ENCODE results near the gene FYB1. TPM values are rescaled to one million over a fixed set of nuclear protein-coding genes. Genes with fewer than 3 reads are reported as not detected.
A peak's percentile ranks its signal among the peaks of the same experiment; 100 is the strongest.

The FYB1 gene
- total and polyA plus RNA-seq, 2 donors: 2.9 to 10.9 TPM

- Histone ChIP-seq H3K36me3 (ENCODE audit: insufficient read depth) (no peaks in the 10 kb centered on the region), H3K4me3 (ENCODE audit: low read depth, low read length) (peak overlapping the region; percentile 90), H3K27ac (ENCODE audit: low read depth) (peak overlapping the region; percentile 90), H3K4me1 (ENCODE audit: insufficient read depth) (no peaks in the 10 kb centered on the region)
- no peak for DNase-seq (ENCODE audit: extremely low spot score)
- WGBS: 2% methylated on average over 27 of the region's 27 CpGs
These were observed 146.2 kb downstream of the FYB1 start for GRCh38 chr5:39072925-39073766.

DNA sequence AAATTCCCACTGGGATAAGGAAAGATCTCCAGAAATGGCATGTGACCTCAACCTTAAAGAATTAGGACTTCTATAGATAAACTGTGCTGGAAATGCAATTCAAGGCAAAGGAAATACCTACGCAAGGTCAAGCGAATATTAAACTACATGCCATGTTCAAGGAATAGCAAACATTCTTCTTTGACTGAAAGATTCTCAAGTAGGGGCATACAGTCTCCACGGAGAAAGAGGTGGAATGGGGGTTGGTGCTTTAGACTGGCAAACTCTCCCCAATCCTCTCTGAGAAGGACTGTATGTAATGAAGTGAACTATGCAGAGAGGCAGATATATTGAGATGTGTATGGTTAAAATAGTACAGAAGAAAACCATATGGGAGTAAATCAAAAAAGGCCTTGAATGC lies 151.3 kb downstream of the FYB1 start:
- H3K27ac ChIP-seq (ENCODE audit: low read depth): no peak overlapping the region
- no peaks in the 10 kb centered on the region for H3K4me1 ChIP-seq (ENCODE audit: insufficient read depth)
- no peak overlapping the region for H3K4me3 ChIP-seq (ENCODE audit: low read depth, low read length)
- no peaks in the 10 kb centered on the region for H3K36me3 ChIP-seq (ENCODE audit: insufficient read depth)
- DNase-seq (ENCODE audit: extremely low spot score): no peak
- WGBS: 91% methylated on average over 3 of the region's 3 CpGs

- Histone ChIP-seq H3K4me1 (ENCODE audit: insufficient read depth) (no peaks in the 10 kb centered on the region), H3K36me3 (ENCODE audit: insufficient read depth) (no peaks in the 10 kb centered on the region), H3K27ac (ENCODE audit: low read depth) (no peak overlapping the region), H3K4me3 (ENCODE audit: low read depth, low read length) (no peak overlapping the region)
- DNase-seq (ENCODE audit: extremely low spot score): no peak
- 93% methylated on average over 3 of the region's 3 CpGs for WGBS
These were observed 154.9 kb downstream of the FYB1 start for GRCh38 chr5:39064450-39064849.

DNA sequence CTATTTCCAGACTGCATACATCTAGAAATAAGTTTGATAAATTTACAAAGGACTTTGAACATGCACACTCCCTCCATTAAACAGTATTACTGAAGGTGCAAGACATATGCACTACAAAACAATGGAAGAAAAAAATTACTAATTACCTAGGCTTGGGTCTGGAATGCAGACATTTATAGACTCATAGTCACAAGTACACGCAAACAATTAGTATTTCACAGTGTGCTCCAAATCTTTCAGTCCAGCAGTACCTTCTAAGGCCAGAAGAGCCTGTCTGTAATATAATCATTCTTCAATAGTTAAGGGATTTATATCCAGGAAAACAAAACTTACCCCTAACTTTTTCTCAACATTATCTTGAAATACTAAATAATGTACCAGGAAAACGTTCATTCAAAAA lies 156.3 kb downstream of the FYB1 start:
- Histone ChIP-seq H3K4me3 (ENCODE audit: low read depth, low read length) (no peak overlapping the region), H3K27ac (ENCODE audit: low read depth) (no peak overlapping the region), H3K4me1 (ENCODE audit: insufficient read depth) (no peaks in the 10 kb centered on the region), H3K36me3 (ENCODE audit: insufficient read depth) (no peaks in the 10 kb centered on the region)
- WGBS: 57% methylated on average over 2 of the region's 2 CpGs
- DNase-seq (ENCODE audit: extremely low spot score): no peak

- no peaks in the 10 kb centered on the region for H3K4me1 ChIP-seq (ENCODE audit: insufficient read depth)
- no peak overlapping the region for H3K4me3 ChIP-seq (ENCODE audit: low read depth, low read length)
- no peaks in the 10 kb centered on the region for H3K36me3 ChIP-seq (ENCODE audit: insufficient read depth)
- no peak for DNase-seq (ENCODE audit: extremely low spot score)
- H3K27ac ChIP-seq (ENCODE audit: low read depth): no peak overlapping the region
These were observed 156.8 kb downstream of the FYB1 start for GRCh38 chr5:39062530-39062929.

DNA sequence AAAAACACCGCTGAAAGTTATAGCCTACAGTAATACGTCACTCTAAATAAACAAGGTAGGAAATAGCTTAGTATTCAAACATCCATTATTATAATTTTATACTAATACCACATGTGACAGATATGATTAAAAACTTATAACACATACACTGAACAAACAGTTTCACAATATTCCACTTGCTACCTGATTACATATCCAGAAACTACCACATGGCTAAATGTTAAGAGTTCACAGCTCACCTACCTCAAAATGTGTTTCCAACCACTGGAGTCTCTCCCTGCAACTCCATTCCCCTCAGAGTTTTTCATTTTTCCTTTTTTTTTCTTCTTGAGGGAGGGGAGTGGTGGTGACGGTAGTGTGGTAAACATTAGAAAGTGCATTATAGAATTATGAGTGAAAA lies 157.3 kb downstream of the FYB1 start:
- 75% methylated on average over 3 of the region's 3 CpGs for WGBS
- DNase-seq (ENCODE audit: extremely low spot score): no peak
- no peak overlapping the region for H3K27ac ChIP-seq (ENCODE audit: low read depth)
- H3K36me3 ChIP-seq (ENCODE audit: insufficient read depth): no peaks in the 10 kb centered on the region
- no peak overlapping the region for H3K4me3 ChIP-seq (ENCODE audit: low read depth, low read length)
- H3K4me1 ChIP-seq (ENCODE audit: insufficient read depth): no peaks in the 10 kb centered on the region

DNA sequence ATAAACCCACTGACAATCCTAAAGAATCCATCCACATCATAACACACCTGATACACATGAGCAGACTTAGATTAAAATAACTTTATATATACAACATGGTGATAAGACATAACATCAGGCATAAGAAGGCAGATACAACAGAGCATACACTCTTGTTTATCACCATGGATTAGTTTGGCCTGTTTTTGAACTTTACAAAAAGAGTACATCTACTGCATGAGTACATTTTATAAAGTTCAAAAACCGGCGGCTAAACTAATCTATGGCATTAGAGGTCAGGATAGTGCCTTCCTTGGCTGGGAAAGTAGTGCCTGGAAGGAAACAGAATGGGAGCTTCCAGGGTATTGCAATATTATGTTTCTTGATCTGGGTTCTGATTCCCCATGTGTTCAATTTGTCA lies 160.3 kb downstream of the FYB1 start:
- Histone ChIP-seq H3K36me3 (ENCODE audit: insufficient read depth) (peaks cover 2% of the 10 kb centered on the region), H3K27ac (ENCODE audit: low read depth) (no peak overlapping the region), H3K4me3 (ENCODE audit: low read depth, low read length) (no peak overlapping the region), H3K4me1 (ENCODE audit: insufficient read depth) (no peaks in the 10 kb centered on the region)
- WGBS: 30% methylated on average over 2 of the region's 2 CpGs
- no peak for DNase-seq (ENCODE audit: extremely low spot score)

DNA sequence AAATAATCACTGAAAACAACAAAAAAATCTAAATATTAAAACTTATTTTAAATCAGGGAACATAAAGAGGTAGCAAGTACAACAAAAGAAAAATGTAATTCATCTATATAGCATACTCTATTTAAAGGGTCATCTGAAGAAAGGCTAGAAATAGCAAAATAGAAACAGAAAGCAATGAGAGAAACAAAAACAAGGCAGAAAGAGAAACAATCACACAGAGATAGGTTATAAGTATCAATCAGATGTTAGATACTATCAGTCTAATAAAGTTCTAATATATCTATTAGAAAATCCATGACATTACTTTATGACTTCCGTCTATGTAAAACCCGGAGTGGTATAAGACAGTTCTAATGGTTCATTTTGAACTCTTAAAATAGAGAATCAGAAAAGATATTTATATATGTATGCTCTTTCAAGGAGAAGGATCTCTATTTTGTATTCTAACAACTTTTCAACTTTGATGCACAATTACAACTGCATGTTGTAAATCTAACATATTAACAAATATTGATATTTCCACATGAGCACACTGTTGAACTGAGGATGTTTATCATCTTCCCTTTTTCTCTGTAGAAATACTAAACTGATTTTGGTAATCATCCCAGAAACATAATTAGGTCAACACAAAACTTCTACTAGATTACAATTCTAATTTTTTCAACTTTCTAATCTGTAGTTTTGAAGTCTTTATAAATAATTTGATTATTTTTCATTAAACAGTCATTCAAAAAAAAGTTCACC lies 161.0 kb downstream of the FYB1 start:
- Histone ChIP-seq H3K4me3 (ENCODE audit: low read depth, low read length) (peak overlapping the region; percentile 14), H3K4me1 (ENCODE audit: insufficient read depth) (no peaks in the 10 kb centered on the region)
- 54% methylated on average over 2 of the region's 2 CpGs for whole genome bisulfite sequencing

DNA sequence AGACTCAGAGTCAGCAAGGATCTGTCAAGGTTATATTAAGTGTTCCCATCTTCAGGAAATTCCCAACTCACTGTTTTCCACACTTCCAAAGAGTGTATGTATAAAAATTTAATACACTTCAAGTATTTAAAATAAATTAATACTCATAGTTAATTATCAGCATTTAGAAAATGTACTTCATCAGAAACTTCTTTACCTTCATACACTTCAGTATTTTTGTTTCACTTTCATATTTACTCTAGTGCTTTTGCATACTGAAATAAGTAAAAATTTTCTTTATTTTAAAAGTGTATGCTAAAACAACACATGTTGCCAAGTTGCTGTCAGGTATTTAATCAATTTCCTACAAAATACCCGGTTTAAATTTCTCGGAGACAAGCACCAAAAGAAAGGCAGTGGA lies 161.6 kb downstream of the FYB1 start:
- peak overlapping the region; percentile 14 for H3K4me3 ChIP-seq (ENCODE audit: low read depth, low read length)

More for the DNA sequence above, 161.0 kb downstream of the FYB1 start:
- Histone ChIP-seq H3K27ac (ENCODE audit: low read depth) (no peak overlapping the region), H3K36me3 (ENCODE audit: insufficient read depth) (peaks cover 2% of the 10 kb centered on the region)
- DNase-seq (ENCODE audit: extremely low spot score): no peak

DNA sequence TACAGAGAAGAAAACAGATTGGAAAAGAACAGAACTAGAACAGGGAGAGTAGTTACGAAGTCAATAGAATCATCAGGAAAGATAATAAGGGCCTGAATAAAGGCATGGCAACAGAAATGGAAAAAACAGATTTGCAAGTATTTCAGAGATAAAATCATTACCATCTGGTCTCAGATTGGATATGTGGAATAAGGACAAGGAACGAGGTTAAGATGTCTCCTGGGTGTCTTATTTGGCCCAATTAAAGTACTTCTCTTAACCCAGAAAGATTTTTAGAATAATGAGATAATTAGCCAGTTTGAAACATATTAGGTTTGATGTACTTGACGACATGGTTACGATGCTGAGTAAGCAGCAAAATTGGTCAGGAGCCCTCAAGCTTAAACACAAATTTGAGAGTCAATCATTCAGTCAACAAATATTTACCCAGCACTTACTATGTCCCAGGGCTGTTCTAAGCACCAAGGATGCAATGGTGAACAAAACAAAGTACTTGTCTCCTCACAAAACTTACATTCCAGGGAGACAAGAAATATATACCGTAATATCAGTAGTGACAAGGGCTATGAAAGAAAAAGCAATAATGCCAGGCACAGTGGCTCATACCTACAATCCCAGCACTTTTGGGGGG lies 163.5 kb downstream of the FYB1 start:
- no peaks in the 10 kb centered on the region for H3K4me1 ChIP-seq (ENCODE audit: insufficient read depth)
- WGBS: 90% methylated on average over 5 of the region's 5 CpGs
- H3K27ac ChIP-seq (ENCODE audit: low read depth): no peak overlapping the region
- H3K36me3 ChIP-seq (ENCODE audit: insufficient read depth): peaks cover 2% of the 10 kb centered on the region
- no peak for DNase-seq (ENCODE audit: extremely low spot score)
- H3K4me3 ChIP-seq (ENCODE audit: low read depth, low read length): no peak overlapping the region

More for the DNA sequence above, 161.6 kb downstream of the FYB1 start:
- Histone ChIP-seq H3K27ac (ENCODE audit: low read depth) (no peak overlapping the region), H3K36me3 (ENCODE audit: insufficient read depth) (peaks cover 2% of the 10 kb centered on the region), H3K4me1 (ENCODE audit: insufficient read depth) (no peaks in the 10 kb centered on the region)
- 21% methylated on average over 2 of the region's 2 CpGs for WGBS
- no peak for DNase-seq (ENCODE audit: extremely low spot score)

Other genes starting within 250 kb of the FYB1 start
- 122 TPM for gene RICTOR, start 145.2 kb downstream of the FYB1 start, total RNA-seq
- 6.3 TPM for gene RICTOR, start 145.2 kb downstream of the FYB1 start, polyA plus RNA-seq
- not detected for gene C9, start 144.9 kb upstream of the FYB1 start, total RNA-seq
- 0.47 TPM for gene C9, start 144.9 kb upstream of the FYB1 start, polyA plus RNA-seq
- gene DAB2, start 205.4 kb upstream of the FYB1 start, total RNA-seq: 167 TPM
- 21.4 TPM for gene DAB2, start 205.4 kb upstream of the FYB1 start, polyA plus RNA-seq